KG1 (cell line): Measurements from ENCODE around the gene IQCH.
"Not testable (repeated sequence)": the region's sequence is repeated elsewhere in the genome, so short reads cannot be mapped to it uniquely, and the experiment has no call there.

Experiments used
- DNase-seq: peaks from one replicate; lab custom pipeline; 2025; lab: John Stamatoyannopoulos, UW

IQCH gene

DNA sequence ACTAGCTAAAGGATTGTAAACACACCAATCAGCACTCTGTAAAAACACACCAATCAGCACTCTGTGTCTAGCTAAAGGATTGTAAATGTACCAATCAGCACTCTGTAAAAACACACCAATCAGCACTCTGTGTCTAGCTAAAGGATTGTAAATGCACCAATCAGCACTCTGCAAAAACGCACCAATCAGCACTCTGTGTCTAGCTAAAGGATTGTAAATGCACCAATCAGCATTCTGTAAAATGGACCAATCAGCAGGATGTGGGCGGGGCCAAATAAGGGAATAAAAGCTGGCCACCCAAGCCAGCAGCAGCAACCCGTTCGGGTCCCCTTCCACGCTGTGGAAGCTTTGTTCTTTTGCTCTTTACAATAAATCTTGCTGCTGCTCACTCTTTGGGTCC, 8.0 kb upstream of the IQCH start:
- not testable (repeated sequence) for DNase-seq

DNA sequence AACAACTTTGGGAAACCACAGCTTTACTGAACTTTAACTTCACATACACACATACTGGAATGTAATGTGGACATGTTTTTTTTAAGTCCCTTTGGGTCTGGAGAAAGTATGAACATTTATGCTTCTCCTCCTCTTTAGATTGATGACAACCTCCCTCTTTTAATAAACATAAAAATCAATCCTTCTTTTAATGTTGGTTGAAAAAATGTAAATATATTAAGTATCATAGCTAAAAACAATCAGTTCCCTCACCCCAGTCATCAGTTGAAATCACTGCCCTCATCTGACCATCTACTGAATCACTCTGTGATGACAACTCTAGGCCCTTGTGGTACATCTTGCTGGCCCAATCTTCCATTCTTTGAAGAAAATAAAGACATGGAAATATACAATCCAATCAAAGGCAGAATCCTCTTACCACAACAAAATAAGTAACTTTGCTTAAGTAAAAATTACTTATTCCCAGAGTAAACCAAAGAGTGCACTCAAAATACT, 6.5 kb upstream of the IQCH start:
- DNase-seq: no peak

- no peak for DNase-seq
Measured at GRCh38 chr15:67249830-67250229, 4.8 kb upstream of the IQCH start.

DNA sequence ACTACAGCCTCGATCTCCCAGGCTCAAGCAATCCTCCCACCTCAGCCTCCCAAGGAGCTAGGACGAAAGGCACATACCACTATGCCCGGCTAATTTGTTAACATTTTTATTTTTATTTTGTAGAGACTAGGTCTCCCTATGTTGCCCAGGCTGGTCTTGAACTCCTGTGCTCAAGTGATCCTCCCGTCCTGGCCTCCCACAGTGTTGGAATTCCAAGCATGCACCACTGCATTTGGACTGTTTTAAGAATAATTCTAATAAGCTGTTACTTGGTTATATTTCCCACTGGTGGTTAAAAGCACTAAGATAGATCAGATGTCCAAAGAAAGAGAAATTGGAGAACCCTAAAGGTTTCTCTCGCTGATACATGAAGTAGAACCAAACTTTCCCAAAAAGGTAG, 3.3 kb upstream of the IQCH start:
- DNase-seq: no peak

- no peak for DNase-seq
Measured at GRCh38 chr15:67253101-67253500, 1.5 kb upstream of the IQCH start.

GRCh38 chr15:67253549-67254237, 893 bp upstream of the IQCH start:
- no peak for DNase-seq

DNA sequence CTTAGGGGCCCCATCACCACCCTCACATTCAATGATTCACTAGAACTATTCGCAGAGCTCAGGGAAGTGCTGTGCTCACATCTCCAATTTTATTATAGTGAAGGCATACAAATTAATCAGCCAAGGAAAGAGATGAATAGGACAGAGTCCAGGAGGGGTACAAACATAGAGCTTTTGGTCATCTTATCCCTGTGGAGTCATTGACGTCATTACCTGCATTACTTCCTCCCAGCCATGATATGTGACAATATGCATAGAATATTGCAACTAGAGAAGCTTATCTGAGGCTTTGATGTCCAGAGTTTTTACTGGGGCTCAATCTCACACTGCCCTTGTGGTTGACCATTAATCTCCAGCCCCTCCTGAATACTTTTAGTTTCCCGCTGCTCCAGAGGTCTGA, 1.5 kb downstream of the IQCH start:
- no peak for DNase-seq

- DNase-seq: not testable (repeated sequence)
Measured at GRCh38 chr15:67258412-67258811, 3.8 kb downstream of the IQCH start.

- DNase-seq: no peak
Measured at GRCh38 chr15:67259379-67259778, 4.8 kb downstream of the IQCH start.

DNA sequence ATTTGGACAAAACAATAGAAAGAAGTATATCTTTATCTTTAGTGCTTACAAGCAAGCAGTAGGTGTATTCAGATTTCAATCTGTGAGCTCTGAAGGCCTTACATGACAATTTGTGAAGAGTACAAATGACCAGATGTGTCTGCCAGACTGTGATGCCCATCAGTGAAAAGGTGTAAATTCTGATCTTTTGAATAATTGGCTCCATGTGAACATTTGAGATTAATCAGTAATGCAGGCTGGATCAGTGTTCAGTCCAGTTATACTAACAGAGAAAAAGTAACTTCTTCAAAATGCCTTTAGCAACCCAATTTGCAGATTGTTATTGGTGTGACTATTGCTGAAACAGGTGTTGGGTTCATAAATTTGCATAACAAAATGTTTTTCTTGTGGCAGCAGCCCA, 5.2 kb downstream of the IQCH start:
- no peak for DNase-seq

GRCh38 chr15:67266870-67267269, 12.3 kb downstream of the IQCH start:
- DNase-seq: no peak

GRCh38 chr15:67267440-67267839, 12.9 kb downstream of the IQCH start:
- DNase-seq: no peak

DNA sequence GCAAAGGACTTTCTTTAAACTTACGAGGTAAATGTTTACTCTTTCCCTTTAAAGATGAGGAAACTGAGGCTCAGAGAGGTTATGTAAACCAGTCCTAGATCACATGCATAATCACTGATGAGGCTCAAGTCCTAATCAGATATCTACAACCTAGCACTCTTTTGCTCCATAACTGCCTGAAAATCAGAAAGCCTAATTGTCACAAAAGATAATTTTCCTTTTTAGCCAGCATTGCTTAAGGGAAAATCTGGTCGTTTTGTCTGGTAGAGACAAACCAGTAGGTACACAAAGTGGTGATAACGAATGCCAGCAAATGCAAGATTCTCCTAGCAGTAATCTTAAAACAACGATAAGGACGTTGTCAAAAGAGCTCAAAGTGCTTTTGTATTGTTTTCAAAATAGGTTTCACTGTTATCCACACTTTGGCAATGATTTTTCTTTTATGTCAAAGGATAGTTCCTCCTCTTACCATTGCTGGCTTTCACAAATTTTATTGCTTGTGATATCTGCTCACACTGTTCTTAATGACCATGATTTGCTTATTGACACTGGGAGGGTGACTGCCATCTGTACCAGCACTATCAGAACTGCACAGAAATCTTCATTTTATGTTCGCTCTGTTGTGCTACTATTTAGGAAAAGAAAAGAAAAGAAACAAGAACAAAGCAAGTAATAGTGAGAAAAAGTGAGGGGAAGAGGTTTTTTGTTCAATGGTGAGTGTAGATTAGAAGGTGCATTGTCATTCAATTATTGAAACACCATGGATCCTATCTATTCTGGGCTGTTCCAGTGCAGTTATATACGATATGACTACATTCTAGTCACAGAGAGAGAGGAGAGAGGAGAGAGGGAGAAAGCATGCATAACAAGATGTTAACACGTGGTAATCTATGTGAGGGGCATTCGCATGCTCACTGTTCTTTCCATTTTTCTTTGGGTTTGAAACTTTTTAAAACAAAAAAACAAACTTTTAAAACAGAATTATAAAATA, 13.7 kb downstream of the IQCH start:
- no peak for DNase-seq

DNA sequence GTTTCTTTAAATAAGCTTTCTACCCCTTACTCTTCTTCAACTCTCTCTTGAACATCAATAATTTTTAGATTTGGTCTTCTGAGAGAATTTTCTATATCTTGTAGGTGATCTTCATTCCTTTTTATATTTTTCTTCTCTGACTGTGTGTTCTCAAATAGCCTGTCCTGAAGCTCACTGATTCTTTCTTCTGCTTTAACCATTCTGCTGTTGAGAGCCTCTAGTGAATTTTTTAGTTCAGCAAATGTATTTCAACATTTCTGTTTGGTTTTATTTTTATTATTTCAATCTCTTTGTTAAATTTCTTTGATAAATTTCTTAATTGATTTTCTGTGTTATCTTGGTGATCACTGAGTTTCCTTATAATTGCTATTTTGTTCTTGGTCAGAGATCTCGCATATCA, 19.6 kb downstream of the IQCH start:
- no peak for DNase-seq

DNA sequence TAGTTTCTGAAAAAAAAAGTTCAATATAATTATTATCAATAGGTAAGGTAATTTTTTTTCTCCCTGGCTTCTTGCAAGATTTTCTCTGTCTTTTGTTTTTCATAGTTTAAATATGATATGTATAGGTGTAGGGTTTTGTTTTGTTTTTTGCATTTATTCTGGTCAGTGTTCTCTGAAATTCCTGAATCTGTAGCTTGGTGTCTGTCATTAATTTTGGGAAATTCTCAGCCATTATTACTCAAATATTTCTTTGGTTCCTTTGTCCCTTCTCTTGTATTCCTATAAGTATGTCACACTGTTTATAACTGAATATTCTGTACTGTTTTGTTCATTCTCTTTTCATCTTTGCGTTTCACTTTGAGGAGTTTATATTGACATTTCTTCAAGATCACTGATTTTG, 22.1 kb downstream of the IQCH start:
- no peak for DNase-seq

DNA sequence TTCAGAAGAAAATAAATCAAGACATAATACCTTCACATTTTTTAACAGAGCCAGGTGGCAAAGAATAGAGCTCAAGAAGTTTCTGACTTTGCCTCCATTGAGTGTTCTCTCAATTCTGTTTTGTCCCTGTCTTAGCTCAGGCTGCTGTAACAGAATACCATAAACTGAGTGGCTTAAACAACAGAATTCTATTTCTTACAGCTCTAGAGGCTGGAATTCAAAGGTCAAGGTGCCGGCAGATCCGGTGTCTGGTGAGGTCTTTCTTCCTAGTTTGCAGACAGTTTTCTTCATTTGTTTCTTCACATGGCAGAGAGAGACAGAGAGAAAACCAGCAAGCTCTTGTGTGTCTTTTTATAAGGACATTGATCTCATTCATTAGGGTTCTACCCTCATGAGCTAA, 25.6 kb downstream of the IQCH start:
- DNase-seq: no peak

DNA sequence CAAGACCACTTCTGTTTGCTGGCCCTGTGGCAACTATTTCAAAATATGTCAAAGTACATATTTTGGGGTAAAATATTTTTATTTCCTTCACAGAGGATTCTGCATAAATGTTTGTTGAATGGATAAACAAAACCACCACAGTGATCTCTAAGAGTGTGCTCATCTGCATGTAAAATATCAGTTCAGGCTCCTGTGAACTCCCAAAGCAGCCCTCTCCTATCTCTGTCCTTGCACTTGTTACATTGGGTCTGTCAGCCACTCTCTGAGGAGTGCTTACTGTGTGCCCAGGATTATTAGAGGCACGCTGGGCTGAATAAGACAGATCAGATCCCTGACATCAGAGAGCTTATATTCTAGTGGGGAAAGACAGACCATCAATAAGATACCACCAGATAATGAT, 27.1 kb downstream of the IQCH start:
- DNase-seq: no peak

DNA sequence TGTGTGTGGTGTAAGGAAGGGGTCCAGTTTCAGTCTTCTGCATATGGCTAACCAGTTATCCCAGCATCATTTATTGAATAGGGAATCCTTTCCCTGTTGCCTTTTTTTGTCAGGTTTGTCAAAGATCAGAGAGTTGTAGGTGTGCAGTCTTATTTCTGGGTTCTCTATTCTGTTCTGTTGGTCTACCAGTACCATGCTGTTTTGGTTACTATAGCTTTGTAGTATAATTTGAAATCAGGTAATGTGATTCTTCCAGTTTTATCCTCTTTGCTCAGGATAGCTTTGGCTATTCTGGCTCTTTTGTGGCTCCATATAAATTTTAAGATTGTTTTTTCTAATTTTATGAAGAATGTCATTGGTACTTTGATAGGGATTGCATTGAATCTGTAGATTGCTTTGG, 31.0 kb downstream of the IQCH start:
- DNase-seq: not testable (repeated sequence)

DNA sequence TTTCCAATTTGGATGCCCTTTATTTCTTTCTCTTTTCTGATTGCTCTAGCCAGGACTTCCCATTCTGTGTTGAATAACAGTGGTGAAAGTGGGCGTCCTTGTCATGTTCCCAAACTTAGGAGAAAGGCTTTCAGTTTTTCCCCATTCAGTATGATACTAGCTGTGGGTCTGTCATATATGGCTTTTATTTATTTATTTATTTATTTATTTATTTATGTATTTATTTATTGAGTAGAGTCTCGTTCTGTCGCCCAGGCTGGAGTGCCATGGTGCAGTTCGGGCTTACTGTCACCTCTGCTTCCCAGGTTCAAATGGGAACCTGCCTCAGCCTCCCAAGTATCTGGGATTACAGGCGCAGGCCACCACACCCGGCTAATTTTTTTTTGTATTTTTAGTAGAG, 31.8 kb downstream of the IQCH start:
- not testable (repeated sequence) for DNase-seq

GRCh38 chr15:67290319-67290718, 35.7 kb downstream of the IQCH start:
- no peak for DNase-seq

DNA sequence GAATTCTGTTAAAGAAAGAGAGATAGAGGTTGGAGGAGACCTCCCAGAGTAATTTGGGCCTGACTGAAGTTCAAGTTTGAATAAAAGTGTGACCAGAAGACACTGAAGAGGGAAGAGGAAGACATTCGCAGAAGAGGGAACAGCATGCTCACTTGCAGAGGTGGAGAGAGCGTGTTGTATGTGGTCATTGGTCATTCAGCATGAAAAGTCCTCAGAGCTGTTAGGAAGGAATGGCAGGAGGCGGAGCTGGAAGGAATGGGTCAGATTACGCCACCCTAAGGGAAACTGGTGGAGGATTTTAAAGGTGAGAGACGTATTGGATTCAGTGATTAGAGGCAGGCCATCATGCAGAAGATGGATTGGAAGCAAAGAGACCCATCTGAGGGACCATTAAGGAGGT, 41.6 kb downstream of the IQCH start:
- no peak for DNase-seq

DNA sequence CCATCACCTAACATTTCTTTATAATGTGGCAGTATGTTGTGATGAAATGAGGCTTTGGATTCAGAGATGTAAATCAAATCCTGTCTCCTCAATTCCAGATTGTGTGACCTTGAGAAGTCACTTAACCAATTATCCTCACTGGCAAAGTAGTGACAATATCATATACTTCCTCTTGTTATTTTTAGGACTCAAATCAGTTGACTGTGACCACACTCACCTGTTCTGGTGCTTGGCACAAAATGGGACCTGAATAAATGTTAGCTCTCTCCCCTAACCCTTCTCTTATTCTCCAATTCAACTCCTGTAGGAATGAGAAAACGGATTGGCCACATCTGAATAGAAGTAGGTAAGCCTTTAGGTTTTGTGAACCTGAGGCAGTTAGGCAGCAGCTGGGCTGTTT, 42.1 kb downstream of the IQCH start:
- DNase-seq: no peak
